GM18868 (cell line): Measurements from ENCODE around the gene KRT8.
"Not testable (repeated sequence)": the region's sequence is repeated elsewhere in the genome, so short reads cannot be mapped to it uniquely, and the experiment has no call there.

ENCODE experiments used
- ATAC-seq: cut with Tn5 transposase; IDR thresholded peaks from one replicate; pipeline ENCODE4 v1.9.1; 2021; ENCODE audit warnings: mild to moderate bottlenecking, moderate library complexity; ENCODE audit not compliant: unreplicated experiment

KRT8 gene

GRCh38 chr12:52903285-52903854 lies 1.5 kb downstream of the KRT8 start:
- ATAC-seq, result no peak

- ATAC-seq, result no peak
Measured at GRCh38 chr12:52901715-52902541, 2.9 kb downstream of the KRT8 start.

- no peak for ATAC-seq
Measured at GRCh38 chr12:52900896-52901714, 3.8 kb downstream of the KRT8 start.

GRCh38 chr12:52900166-52900895 lies 4.5 kb downstream of the KRT8 start:
- no peak for ATAC-seq

GRCh38 chr12:52899338-52900035 lies 5.4 kb downstream of the KRT8 start:
- ATAC-seq, result no peak

- ATAC-seq, result no peak
Measured at GRCh38 chr12:52896190-52897100, 8.4 kb downstream of the KRT8 start.

- no peak for ATAC-seq
Measured at GRCh38 chr12:52895726-52896189, 9.1 kb downstream of the KRT8 start.

GRCh38 chr12:52892974-52893373 lies 11.9 kb downstream of the KRT8 start:
- no peak for ATAC-seq

GRCh38 chr12:52892207-52892852 lies 12.5 kb downstream of the KRT8 start:
- no peak for ATAC-seq

GRCh38 chr12:52891044-52891443 lies 13.8 kb downstream of the KRT8 start:
- ATAC-seq, result no peak

- ATAC-seq, result no peak
Measured at GRCh38 chr12:52890417-52890816, 14.5 kb downstream of the KRT8 start.

- no peak for ATAC-seq
Measured at GRCh38 chr12:52884526-52885293, 20.2 kb downstream of the KRT8 start.

- not testable (repeated sequence) for ATAC-seq
Measured at GRCh38 chr12:52880499-52880898, 24.4 kb downstream of the KRT8 start.

GRCh38 chr12:52879394-52880351 lies 25.2 kb downstream of the KRT8 start:
- peak; percentile 51 for ATAC-seq

GRCh38 chr12:52878507-52879393 lies 26.1 kb downstream of the KRT8 start:
- ATAC-seq, result no peak

- no peak for ATAC-seq
Measured at GRCh38 chr12:52877242-52877641, 27.6 kb downstream of the KRT8 start.
